ENCODE results near the gene MCF2L. TPM values are rescaled to one million over a fixed set of nuclear protein-coding genes. Genes with fewer than 3 reads are reported as not detected.

The MCF2L gene
- total and polyA plus RNA-seq, 12 donors: 29.6 to 99.8 (median 45.3) TPM

DNA sequence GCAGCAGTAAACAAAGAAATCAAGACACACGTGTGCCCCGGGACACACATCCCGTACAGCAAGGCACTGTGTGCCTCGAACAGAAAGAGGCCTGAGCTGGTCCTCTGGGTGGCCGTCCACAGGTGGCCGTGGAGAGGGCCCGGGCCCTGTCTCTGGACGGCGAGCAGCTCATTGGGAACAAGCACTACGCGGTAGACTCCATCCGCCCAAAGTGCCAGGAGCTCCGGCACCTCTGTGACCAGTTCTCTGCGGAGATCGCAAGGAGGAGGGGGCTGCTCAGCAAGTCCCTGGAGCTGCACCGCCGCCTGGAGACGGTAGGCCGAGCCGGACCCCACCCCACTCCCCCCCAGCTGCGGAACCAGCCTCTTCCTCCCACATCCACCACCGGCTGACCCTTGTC lies 105.9 kb downstream of the MCF2L start:
- Histone ChIP-seq H3K9me3 (no peaks in the 10 kb centered on the region), H3K4me1 (peaks cover 0 to 14% (median 0%) of the 10 kb centered on the region in 9 donors), H3K27me3 (no peaks in the 10 kb centered on the region), H3K4me3 (no peak overlapping the region), H3K36me3 (peaks cover 0 to 95% (median 9%) of the 10 kb centered on the region in 9 donors), H3K27ac (no peak overlapping the region)
- TF ChIP-seq, protein P1, sequence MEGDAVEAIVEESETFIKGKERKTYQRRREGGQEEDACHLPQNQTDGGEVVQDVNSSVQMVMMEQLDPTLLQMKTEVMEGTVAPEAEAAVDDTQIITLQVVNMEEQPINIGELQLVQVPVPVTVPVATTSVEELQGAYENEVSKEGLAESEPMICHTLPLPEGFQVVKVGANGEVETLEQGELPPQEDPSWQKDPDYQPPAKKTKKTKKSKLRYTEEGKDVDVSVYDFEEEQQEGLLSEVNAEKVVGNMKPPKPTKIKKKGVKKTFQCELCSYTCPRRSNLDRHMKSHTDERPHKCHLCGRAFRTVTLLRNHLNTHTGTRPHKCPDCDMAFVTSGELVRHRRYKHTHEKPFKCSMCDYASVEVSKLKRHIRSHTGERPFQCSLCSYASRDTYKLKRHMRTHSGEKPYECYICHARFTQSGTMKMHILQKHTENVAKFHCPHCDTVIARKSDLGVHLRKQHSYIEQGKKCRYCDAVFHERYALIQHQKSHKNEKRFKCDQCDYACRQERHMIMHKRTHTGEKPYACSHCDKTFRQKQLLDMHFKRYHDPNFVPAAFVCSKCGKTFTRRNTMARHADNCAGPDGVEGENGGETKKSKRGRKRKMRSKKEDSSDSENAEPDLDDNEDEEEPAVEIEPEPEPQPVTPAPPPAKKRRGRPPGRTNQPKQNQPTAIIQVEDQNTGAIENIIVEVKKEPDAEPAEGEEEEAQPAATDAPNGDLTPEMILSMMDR (IDR thresholded peaks at IDR 0.05): no peak
- DNase-seq: peak in 1 of 2 donors; percentile 0
- no peak for ATAC-seq
- intact Hi-C loops (cut with DNase I): no loop called here
- WGBS, 2 donors: 94 to 95% methylated on average over 22 of the region's 22 CpGs

DNA sequence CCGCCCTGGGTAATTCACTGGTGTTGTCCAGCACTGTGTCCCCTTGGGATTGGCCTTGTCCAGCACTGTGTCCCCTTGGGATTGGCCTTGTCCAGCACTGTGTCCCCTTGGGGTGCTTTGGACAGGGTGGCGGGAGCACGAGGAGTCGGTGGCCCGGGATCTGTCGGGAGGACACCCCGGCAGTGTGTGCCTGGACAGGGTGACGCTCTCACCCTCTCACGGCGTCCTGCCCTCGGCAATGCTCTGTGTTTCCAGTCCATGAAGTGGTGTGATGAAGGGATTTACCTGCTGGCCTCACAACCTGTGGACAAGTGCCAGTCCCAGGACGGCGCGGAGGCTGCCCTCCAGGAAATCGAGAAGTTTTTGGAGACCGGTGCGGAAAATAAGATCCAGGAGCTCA lies 106.7 kb downstream of the MCF2L start:
- H3K9me3 ChIP-seq: no peaks in the 10 kb centered on the region
- H3K36me3 ChIP-seq: peaks cover 0 to 91% (median 9%) of the 10 kb centered on the region in 9 donors
- H3K27ac ChIP-seq: no peak overlapping the region
- intact Hi-C loops (cut with DNase I): no loop called here
- peak in 1 of 8 donors; percentile 4 for ATAC-seq
- no peaks in the 10 kb centered on the region for H3K27me3 ChIP-seq
- TF ChIP-seq, protein P1 (IDR thresholded peaks at IDR 0.05): no peak
- peaks cover 0 to 14% (median 0%) of the 10 kb centered on the region in 9 donors for H3K4me1 ChIP-seq
- no peak overlapping the region for H3K4me3 ChIP-seq
- WGBS, 2 donors: 93 to 96% methylated on average over 17 of the region's 17 CpGs
- DNase-seq: no peak

DNA sequence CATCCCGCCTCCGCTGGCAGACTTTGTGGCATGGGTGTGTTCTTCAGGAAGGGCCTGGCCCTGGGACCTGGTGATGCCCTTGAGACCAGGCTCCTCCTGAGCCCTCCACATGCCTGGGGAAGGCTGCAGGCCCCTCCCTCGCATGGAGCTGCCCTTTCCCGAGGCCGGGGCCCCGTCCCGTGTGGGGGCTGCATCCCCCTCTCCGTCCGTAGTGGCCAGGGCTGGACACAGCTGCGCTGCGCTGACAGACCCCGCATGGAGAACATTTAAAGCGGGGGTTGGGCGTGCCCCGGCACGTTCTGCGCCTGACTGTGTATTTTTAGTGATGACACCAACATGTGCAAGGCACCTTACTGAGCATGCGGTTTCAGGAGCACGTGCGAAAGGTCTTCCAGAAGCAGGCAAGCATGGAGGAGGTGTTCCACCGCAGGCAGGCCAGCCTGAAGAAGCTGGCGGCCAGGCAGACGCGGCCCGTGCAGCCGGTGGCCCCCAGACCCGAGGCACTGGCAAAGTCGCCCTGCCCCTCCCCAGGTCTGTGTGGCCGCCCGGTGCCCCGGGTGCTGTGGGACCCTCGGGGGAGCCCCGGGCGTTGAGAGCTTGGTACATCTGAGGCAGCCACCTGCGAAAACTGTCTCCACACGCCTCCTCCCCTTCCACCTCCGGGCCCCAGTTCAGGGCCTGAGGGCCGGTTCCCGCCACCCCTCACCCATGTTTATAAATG lies 107.8 kb downstream of the MCF2L start:
- Histone ChIP-seq H3K4me1 (peaks cover 0 to 14% (median 0%) of the 10 kb centered on the region in 9 donors), H3K9me3 (no peaks in the 10 kb centered on the region), H3K4me3 (no peak overlapping the region), H3K36me3 (peaks cover 0 to 91% (median 9%) of the 10 kb centered on the region in 9 donors), H3K27ac (no peak overlapping the region), H3K27me3 (no peaks in the 10 kb centered on the region)
- DNase-seq (no peak), ATAC-seq (no peak)
- TF ChIP-seq, protein P1 (IDR thresholded peaks at IDR 0.05): no peak
- intact Hi-C loops (cut with DNase I): no loop called here
- 94% methylated on average over 39 of the region's 39 CpGs for WGBS, 2 donors

DNA sequence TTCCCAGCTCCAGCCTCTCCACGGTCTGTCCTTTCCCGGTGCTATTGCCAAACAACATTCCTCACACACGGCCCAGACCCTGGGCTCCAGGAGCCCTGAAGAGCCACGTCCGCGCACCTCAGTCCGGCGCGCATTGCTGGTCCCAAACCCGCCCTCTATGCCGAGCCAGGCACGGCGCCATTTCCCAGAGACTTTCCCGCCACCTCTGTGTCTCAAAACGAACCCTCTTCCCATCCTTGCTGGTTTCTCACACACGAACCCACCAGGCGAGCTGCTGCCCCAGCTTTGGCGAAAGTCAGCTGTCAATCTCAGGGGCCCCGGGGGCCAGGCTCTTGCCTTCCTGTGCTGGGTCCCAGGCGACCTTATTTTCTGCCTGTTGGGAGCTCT lies 108.5 kb downstream of the MCF2L start:
- WGBS, 2 donors: 88 to 89% methylated on average over 20 of the region's 20 CpGs
- Histone ChIP-seq H3K9me3 (no peaks in the 10 kb centered on the region), H3K27ac (no peak overlapping the region), H3K4me1 (peaks cover 0 to 14% (median 0%) of the 10 kb centered on the region in 9 donors), H3K36me3 (peaks cover 0 to 92% (median 9%) of the 10 kb centered on the region in 9 donors), H3K4me3 (no peak overlapping the region), H3K27me3 (no peaks in the 10 kb centered on the region)
- DNase-seq: no peak
- no peak for ATAC-seq
- intact Hi-C loops (cut with DNase I): no loop called here
- TF ChIP-seq, protein P1 (IDR thresholded peaks at IDR 0.05): no peak
